ENCODE measurements around the gene FRMPD3.

Gene FRMPD3

GRCh38 chrX:107445631-107446030, 3.8 kb upstream of the FRMPD3 start:
- Histone ChIP-seq H3K27me3 (ENCODE audit: insufficient read depth, low read length) (peaks cover 18% of the 10 kb centered on the region), H3K9me3 (ENCODE audit: insufficient read depth, low read depth, low read length) (no peaks in the 10 kb centered on the region), H2BK12ac (ENCODE audit: low read length) (no peak overlapping the region), H4K8ac (ENCODE audit: low read depth, low read length) (no peak overlapping the region), H3K9ac (ENCODE audit: low read length) (no peak overlapping the region), H4K91ac (ENCODE audit: low read depth, low read length) (no peak overlapping the region), H3K18ac (ENCODE audit: low read length) (no peak overlapping the region), H3K4ac (ENCODE audit: low read depth, low read length) (no peak overlapping the region), H3K4me2 (ENCODE audit: low read length) (no peak overlapping the region), H3K4me3 (ENCODE audit: low read depth, low read length) (no peak overlapping the region), H3K79me2 (ENCODE audit: control insufficient read depth, insufficient read depth, low read length, poor library complexity) (no peaks in the 10 kb centered on the region), H3K4me1 (ENCODE audit: control insufficient read depth in 1 of 2, insufficient read depth in 2 of 2, low read length in 2 of 2) (peaks cover 3 to 7% of the 10 kb centered on the region in 2 experiments), H2BK5ac (ENCODE audit: low read depth, low read length, poor library complexity) (no peak overlapping the region), H4K12ac (ENCODE audit: low read depth, low read length) (no peak overlapping the region), H2AK5ac (ENCODE audit: low read length) (no peak overlapping the region), H3K23ac (ENCODE audit: low read length) (no peak overlapping the region), H2AFZ (ENCODE audit: insufficient read depth, low read length, poor library complexity) (no peak overlapping the region), H2BK120ac (ENCODE audit: insufficient read depth, low read length, poor library complexity) (no peak overlapping the region), H3K36me3 (ENCODE audit: control insufficient read depth in 1 of 2, insufficient read depth in 2 of 2, low read length in 2 of 2) (no peaks in the 10 kb centered on the region), H3K27ac (ENCODE audit: low read depth, low read length) (no peak overlapping the region), H3K79me1 (ENCODE audit: low read length) (no peaks in the 10 kb centered on the region), H3K14ac (ENCODE audit: low read length) (no peak overlapping the region)
- DNase-seq: no peak
- no CpG with 5 or more reads among the region's 1 CpG for WGBS (ENCODE audit: extremely low coverage, insufficient coverage, insufficient read length)

- H2AFZ ChIP-seq (ENCODE audit: insufficient read depth, low read length, poor library complexity): no peak overlapping the region
These were observed 1.8 kb upstream of the FRMPD3 start for GRCh38 chrX:107447642-107448041.

GRCh38 chrX:107448625-107448997, 841 bp upstream of the FRMPD3 start:
- Histone ChIP-seq H2BK12ac (ENCODE audit: low read length) (no peak overlapping the region), H4K12ac (ENCODE audit: low read depth, low read length) (no peak overlapping the region)
- WGBS (ENCODE audit: extremely low coverage, insufficient coverage, insufficient read length): no CpG with 5 or more reads among the region's 6 CpGs

More at GRCh38 chrX:107447642-107448041, 1.8 kb upstream of the FRMPD3 start:
- no peak overlapping the region for H2AK5ac ChIP-seq (ENCODE audit: low read length)
- peaks cover 3 to 7% of the 10 kb centered on the region in 2 experiments for H3K4me1 ChIP-seq (ENCODE audit: control insufficient read depth in 1 of 2, insufficient read depth in 2 of 2, low read length in 2 of 2)
- no peak overlapping the region for H3K9ac ChIP-seq (ENCODE audit: low read length)
- no peaks in the 10 kb centered on the region for H3K79me1 ChIP-seq (ENCODE audit: low read length)
- H3K4me2 ChIP-seq (ENCODE audit: low read length): no peak overlapping the region
- H3K9me3 ChIP-seq (ENCODE audit: insufficient read depth, low read depth, low read length): no peaks in the 10 kb centered on the region
- H4K12ac ChIP-seq (ENCODE audit: low read depth, low read length): no peak overlapping the region
- H3K4ac ChIP-seq (ENCODE audit: low read depth, low read length): no peak overlapping the region
- H3K18ac ChIP-seq (ENCODE audit: low read length): no peak overlapping the region
- no peak overlapping the region for H3K23ac ChIP-seq (ENCODE audit: low read length)
- no peak overlapping the region for H3K4me3 ChIP-seq (ENCODE audit: low read depth, low read length)
- H2BK12ac ChIP-seq (ENCODE audit: low read length): no peak overlapping the region
- H3K79me2 ChIP-seq (ENCODE audit: control insufficient read depth, insufficient read depth, low read length, poor library complexity): no peaks in the 10 kb centered on the region
- no peak overlapping the region for H2BK5ac ChIP-seq (ENCODE audit: low read depth, low read length, poor library complexity)
- no peak overlapping the region for H3K27ac ChIP-seq (ENCODE audit: low read depth, low read length)
- DNase-seq: no peak
- H3K36me3 ChIP-seq (ENCODE audit: control insufficient read depth in 1 of 2, insufficient read depth in 2 of 2, low read length in 2 of 2): no peaks in the 10 kb centered on the region
- H4K91ac ChIP-seq (ENCODE audit: low read depth, low read length): no peak overlapping the region
- no peak overlapping the region for H3K14ac ChIP-seq (ENCODE audit: low read length)
- H3K27me3 ChIP-seq (ENCODE audit: insufficient read depth, low read length): peaks cover 26% of the 10 kb centered on the region
- H4K8ac ChIP-seq (ENCODE audit: low read depth, low read length): no peak overlapping the region
- no peak overlapping the region for H2BK120ac ChIP-seq (ENCODE audit: insufficient read depth, low read length, poor library complexity)

GRCh38 chrX:107450823-107451509, 1.5 kb downstream of the FRMPD3 start:
- Histone ChIP-seq H3K79me2 (ENCODE audit: control insufficient read depth, insufficient read depth, low read length, poor library complexity) (no peaks in the 10 kb centered on the region), H4K8ac (ENCODE audit: low read depth, low read length) (no peak overlapping the region), H2AFZ (ENCODE audit: insufficient read depth, low read length, poor library complexity) (no peak overlapping the region), H4K12ac (ENCODE audit: low read depth, low read length) (no peak overlapping the region), H3K4ac (ENCODE audit: low read depth, low read length) (no peak overlapping the region), H3K36me3 (ENCODE audit: control insufficient read depth in 1 of 2, insufficient read depth in 2 of 2, low read length in 2 of 2) (no peaks in the 10 kb centered on the region), H3K18ac (ENCODE audit: low read length) (no peak overlapping the region), H3K4me2 (ENCODE audit: low read length) (peak overlapping the region; percentile 87), H3K9me3 (ENCODE audit: insufficient read depth, low read depth, low read length) (no peaks in the 10 kb centered on the region), H4K91ac (ENCODE audit: low read depth, low read length) (no peak overlapping the region), H3K9ac (ENCODE audit: low read length) (no peak overlapping the region), H2BK12ac (ENCODE audit: low read length) (no peak overlapping the region), H2BK5ac (ENCODE audit: low read depth, low read length, poor library complexity) (no peak overlapping the region), H2AK5ac (ENCODE audit: low read length) (no peak overlapping the region), H3K14ac (ENCODE audit: low read length) (no peak overlapping the region), H3K23ac (ENCODE audit: low read length) (no peak overlapping the region), H3K4me1 (ENCODE audit: control insufficient read depth in 1 of 2, insufficient read depth in 2 of 2, low read length in 2 of 2) (peaks cover 0 to 4% of the 10 kb centered on the region in 2 experiments), H3K79me1 (ENCODE audit: low read length) (no peaks in the 10 kb centered on the region), H3K4me3 (ENCODE audit: low read depth, low read length) (no peak overlapping the region), H2BK120ac (ENCODE audit: insufficient read depth, low read length, poor library complexity) (no peak overlapping the region), H3K27ac (ENCODE audit: low read depth, low read length) (no peak overlapping the region), H3K27me3 (ENCODE audit: insufficient read depth, low read length) (peaks cover 26% of the 10 kb centered on the region)
- no peak for DNase-seq
- WGBS (ENCODE audit: extremely low coverage, insufficient coverage, insufficient read length): no CpG with 5 or more reads among the region's 19 CpGs

More at GRCh38 chrX:107448625-107448997, 841 bp upstream of the FRMPD3 start:
- peak overlapping the region; percentile 87 for H3K4me2 ChIP-seq (ENCODE audit: low read length)
- peaks cover 26% of the 10 kb centered on the region for H3K27me3 ChIP-seq (ENCODE audit: insufficient read depth, low read length)
- H2BK120ac ChIP-seq (ENCODE audit: insufficient read depth, low read length, poor library complexity): no peak overlapping the region
- H4K91ac ChIP-seq (ENCODE audit: low read depth, low read length): no peak overlapping the region
- no peak overlapping the region for H3K27ac ChIP-seq (ENCODE audit: low read depth, low read length)
- H3K9me3 ChIP-seq (ENCODE audit: insufficient read depth, low read depth, low read length): no peaks in the 10 kb centered on the region
- no peak overlapping the region for H2AK5ac ChIP-seq (ENCODE audit: low read length)
- H3K79me1 ChIP-seq (ENCODE audit: low read length): no peaks in the 10 kb centered on the region
- peaks cover 0 to 4% of the 10 kb centered on the region in 2 experiments for H3K4me1 ChIP-seq (ENCODE audit: control insufficient read depth in 1 of 2, insufficient read depth in 2 of 2, low read length in 2 of 2)
- no peak overlapping the region for H3K18ac ChIP-seq (ENCODE audit: low read length)
- no peak overlapping the region for H4K8ac ChIP-seq (ENCODE audit: low read depth, low read length)
- no peak overlapping the region for H3K4ac ChIP-seq (ENCODE audit: low read depth, low read length)
- no peak overlapping the region for H3K23ac ChIP-seq (ENCODE audit: low read length)
- no peak overlapping the region for H3K9ac ChIP-seq (ENCODE audit: low read length)
- H2BK5ac ChIP-seq (ENCODE audit: low read depth, low read length, poor library complexity): no peak overlapping the region
- no peaks in the 10 kb centered on the region for H3K79me2 ChIP-seq (ENCODE audit: control insufficient read depth, insufficient read depth, low read length, poor library complexity)
- DNase-seq: no peak
- no peak overlapping the region for H3K14ac ChIP-seq (ENCODE audit: low read length)
- no peak overlapping the region for H2AFZ ChIP-seq (ENCODE audit: insufficient read depth, low read length, poor library complexity)
- H3K36me3 ChIP-seq (ENCODE audit: control insufficient read depth in 1 of 2, insufficient read depth in 2 of 2, low read length in 2 of 2): no peaks in the 10 kb centered on the region
- H3K4me3 ChIP-seq (ENCODE audit: low read depth, low read length): no peak overlapping the region
